IMR-90 (cell line): Measurements from ENCODE around the gene CD68. TPM values are rescaled to one million over a fixed set of nuclear protein-coding genes. Genes with fewer than 3 reads are reported as not detected.

Experiments used
- ATAC-seq: fragments of 200-7000 bp; cut with Tn5 transposase; 2 replicates; pipeline ENCODE4 v1.9.1; 2020; ENCODE audit warnings: low read depth, mild to moderate bottlenecking, moderate library complexity
- BruUV-seq: library from RNA; stranded (reverse); fragments of 400-500 nt; replicated peaks from 2 replicates; lab custom pipeline; 2021; lab: Mats Ljungman, UMichigan
- CTCF ChIA-PET: fragments of 300-600 bp; formaldehyde crosslinking; extraction: SDS; loops from one replicate; lab custom pipeline; 2021; ENCODE audit warnings: antibody characterized with exemption; lab: Yijun Ruan, JAX
- POLR2A ChIA-PET: fragments of 300-600 bp; sonication (Branson Sonifier 250); formaldehyde crosslinking; loops from one replicate; lab custom pipeline; 2022; ENCODE audit warnings: antibody characterized with exemption; ENCODE audit not compliant: unreplicated experiment; lab: Charles Lee
- DNase-seq: peaks from one replicate; pipeline ENCODE4 v3.0.0; 2013
- H2AFZ ChIP-seq: replicated peaks from 2 replicates; pipeline ENCODE3; 2013; ENCODE audit warnings: low read length, mild to moderate bottlenecking; ENCODE audit not compliant: poor library complexity
- H2AK5ac ChIP-seq: 2 replicates; pipeline ENCODE4 v1.6.1; 2013; ENCODE audit warnings: low read depth, low read length, inconsistent platforms
- H2AK9ac ChIP-seq: replicated peaks from 2 replicates; pipeline ENCODE3; 2013; ENCODE audit warnings: mild to moderate bottlenecking, low read depth, low read length, moderate library complexity; ENCODE audit not compliant: poor library complexity
- H2BK120ac ChIP-seq: 2 replicates; pipeline ENCODE4 v1.6.1; 2013; ENCODE audit warnings: low read depth, low read length, inconsistent platforms
- H2BK15ac ChIP-seq: 3 replicates; pipeline ENCODE4 v1.6.1; 2013; ENCODE audit warnings: low read depth, low read length, inconsistent platforms
- H2BK20ac ChIP-seq: 2 replicates; pipeline ENCODE4 v1.6.1; 2013; ENCODE audit warnings: low read depth, mild to moderate bottlenecking, inconsistent platforms, low read length, moderate library complexity
- H2BK5ac ChIP-seq: 2 replicates; pipeline ENCODE4 v1.6.1; 2013; ENCODE audit warnings: mild to moderate bottlenecking, low read depth, low read length, inconsistent platforms; ENCODE audit not compliant: poor library complexity, severe bottlenecking
- H3K14ac ChIP-seq: replicated peaks from 2 replicates; pipeline ENCODE4 v1.6.1; 2013; ENCODE audit warnings: low read depth, low read length, inconsistent platforms
- H3K18ac ChIP-seq: 2 replicates; pipeline ENCODE4 v1.6.1; 2013; ENCODE audit warnings: low read depth, low read length, control low read depth
- H3K23ac ChIP-seq: 2 replicates; pipeline ENCODE4 v1.6.1; 2013; ENCODE audit warnings: low read depth, low read length, inconsistent platforms
- H3K27ac ChIP-seq: 2 replicates; pipeline ENCODE4 v1.5.1; 2013; ENCODE audit warnings: mild to moderate bottlenecking, control low read depth, low read length; ENCODE audit not compliant: insufficient read depth
- H3K27me3 ChIP-seq: 2 replicates; pipeline ENCODE4 v1.6.1; 2013; ENCODE audit warnings: low read length; ENCODE audit not compliant: control insufficient read depth, insufficient read depth
- H3K36me3 ChIP-seq: 2 replicates; pipeline ENCODE4 v1.6.1; 2013; ENCODE audit warnings: low read length, mixed read lengths; ENCODE audit not compliant: control insufficient read depth, insufficient read depth
- H3K4ac ChIP-seq: 2 replicates; pipeline ENCODE4 v1.6.1; 2013; ENCODE audit warnings: low read depth, low read length, inconsistent platforms
- H3K4me1 ChIP-seq: 2 replicates; pipeline ENCODE4 v1.6.1; 2013; ENCODE audit warnings: low read length, mixed read lengths; ENCODE audit not compliant: control insufficient read depth, insufficient read depth
- H3K4me2 ChIP-seq: 2 replicates; pipeline ENCODE4 v1.6.1; 2013; ENCODE audit warnings: low read depth, mild to moderate bottlenecking, control low read depth, low read length, moderate library complexity
- H3K4me3 ChIP-seq: 2 replicates; pipeline ENCODE4 v1.5.1; 2013; ENCODE audit warnings: low read depth, mild to moderate bottlenecking, control low read depth, low read length, moderate library complexity; ENCODE audit not compliant: insufficient read depth
- H3K56ac ChIP-seq: 2 replicates; pipeline ENCODE4 v1.6.1; 2013; ENCODE audit warnings: low read length, inconsistent platforms; ENCODE audit not compliant: insufficient read depth; ENCODE audit errors: extremely low read depth
- H3K79me1 ChIP-seq, 2 experiments: 2 replicates each; pipeline ENCODE4 v1.6.1; 2013; ENCODE audit warnings: low read length in 2 of 2, inconsistent platforms in 1 of 2, low read depth in 1 of 2
- H3K9ac ChIP-seq: 2 replicates; pipeline ENCODE4 v1.6.1; 2013; ENCODE audit warnings: low read depth, low read length, control low read depth
- H3K9me1 ChIP-seq: 2 replicates; pipeline ENCODE4 v1.6.1; 2013; ENCODE audit warnings: low read length, inconsistent platforms; ENCODE audit not compliant: insufficient read depth
- H3K9me3 ChIP-seq: 2 replicates; pipeline ENCODE4 v1.6.1; 2013; ENCODE audit warnings: low read length; ENCODE audit not compliant: control insufficient read depth, insufficient read depth
- H4K20me1 ChIP-seq: 2 replicates; pipeline ENCODE4 v1.6.1; 2013; ENCODE audit warnings: low read length, inconsistent platforms; ENCODE audit not compliant: insufficient read depth
- H4K5ac ChIP-seq: 2 replicates; pipeline ENCODE4 v1.6.1; 2013; ENCODE audit warnings: mild to moderate bottlenecking, low read depth, low read length, control low read depth
- H4K8ac ChIP-seq, 2 experiments: 2 replicates each; pipeline ENCODE4 v1.6.1; 2013; ENCODE audit warnings: low read depth in 2 of 2, low read length in 2 of 2, control low read depth in 1 of 2, inconsistent platforms in 1 of 2
- H4K91ac ChIP-seq: 2 replicates; pipeline ENCODE4 v1.6.1; 2013; ENCODE audit warnings: low read depth, low read length, inconsistent platforms; ENCODE audit not compliant: insufficient read depth
- BHLHE40 ChIP-seq: fragments of 150-350 bp; IDR thresholded peaks from 2 replicates; pipeline ENCODE4 v1.6.1; 2016; ENCODE audit warnings: mild to moderate bottlenecking, low read depth, low read length
- CHD1 ChIP-seq: IDR thresholded peaks from 2 replicates; pipeline ENCODE4 v1.6.1; 2012; ENCODE audit warnings: low read depth, low read length, improper control_type of control experiment
- CTCF ChIP-seq: conservative IDR thresholded peaks from 2 replicates; pipeline ENCODE4 v1.5.1; 2012; ENCODE audit warnings: mild to moderate bottlenecking, low read depth, low read length, improper control_type of control experiment
- MXI1 ChIP-seq: IDR thresholded peaks from 2 replicates; pipeline ENCODE4 v1.6.1; 2012; ENCODE audit warnings: low read depth, mild to moderate bottlenecking, low read length, moderate library complexity, borderline replicate concordance
- USF2 ChIP-seq: fragments of 150-350 bp; IDR thresholded peaks from 2 replicates; pipeline ENCODE4 v1.6.1; 2017; ENCODE audit warnings: mild to moderate bottlenecking, antibody characterized with exemption, low read length, low read depth
- WGBS, 2 experiments: methylation state at CpG; one replicate each; pipeline versions ENCODE4 v1.1.5 to v1.1.7; 2013; ENCODE audit warnings: missing lambda C conversion rate in 2 of 2; ENCODE audit not compliant: insufficient read length in 1 of 2; ENCODE audit errors: extremely low coverage in 2 of 2; 5-methylcytosine and 5-hydroxymethylcytosine counted together
- dilution Hi-C: fragments of 300-500 bp; cut with HindIII; formaldehyde crosslinking; loops from one replicate; pipeline ENCODE4 v1.14.3; 2018; ENCODE audit warnings: low sequenced_read_pairs; ENCODE audit not compliant: unreplicated experiment
- in situ Hi-C: fragments of 300-500 bp; cut with MboI; formaldehyde crosslinking; loops from 3 replicates; pipeline ENCODE4 v1.14.3; 2019; ENCODE audit warnings: low sequenced_read_pairs, inconsistent platforms, mixed read lengths
- intact Hi-C: fragments of 100-400 bp; cut with micrococcal nuclease; formaldehyde crosslinking; loops from 2 replicates; pipeline ENCODE4 v1.10.0; 2022
- polyA plus RNA-seq, 3 experiments: library from polyadenylated mRNA; depleted of rRNA; stranded (reverse); fragments of >200 nt; gene quantifications; 2 replicates each; pipeline ENCODE4 v1.2.3, GENCODE V29; 2012; ENCODE audit warnings: low replicate concordance in 1 of 3
- total RNA-seq: library from RNA; depleted of rRNA; stranded (reverse); fragments of >200 nt; gene quantifications from 2 replicates; pipeline ENCODE4 v1.2.3, GENCODE V29; 2012

The CD68 gene
- total and polyA plus RNA-seq, 2 of the 4 experiments (the other 2 are of a cell fraction): 16.0 to 43.1 TPM

- no TSS peak for BruUV-seq
- Histone ChIP-seq H2BK120ac (peak overlapping the region; percentile 80), H2BK20ac (0 out of 2 replicates have a peak overlapping the region, but pooled peaks have one; percentile 16), H3K4me1 (peaks cover 8% of the 10 kb centered on the region), H3K14ac (peak overlapping the region; percentile 100), H3K27ac (peak overlapping the region; percentile 85), H3K23ac (peak overlapping the region; percentile 96), H3K9me3 (no peaks in the 10 kb centered on the region), H2BK15ac (0 out of 3 replicates have a peak overlapping the region, but pooled peaks have one; percentile 16), H4K8ac (peak overlapping the region; percentile 76 to 96), H3K9me1 (peaks cover 9% of the 10 kb centered on the region; the same call in 1 of the 2 replicates), H3K4me2 (peak overlapping the region; percentile 94), H4K91ac (peak overlapping the region; percentile 89), H3K4me3 (peak overlapping the region; percentile 57), H3K9ac (peak overlapping the region; percentile 93), H2AK5ac (peak overlapping the region; percentile 96), H3K27me3 (no peaks in the 10 kb centered on the region), H3K36me3 (peaks cover 57% of the 10 kb centered on the region), H3K79me1 (peaks cover 10 to 57% of the 10 kb centered on the region in 2 experiments; a peak in 3 of 4 replicates), H3K18ac (peak overlapping the region; percentile 74), H2AFZ (peak overlapping the region; percentile 90), H2AK9ac (peak overlapping the region; percentile 99), H3K56ac (peak overlapping the region; percentile 83), H2BK5ac (peak overlapping the region; percentile 95), H3K4ac (peak overlapping the region; percentile 100), H4K20me1 (peaks cover 46% of the 10 kb centered on the region), H4K5ac (peak overlapping the region; percentile 91)
- POLR2A ChIA-PET: no interaction called here
- intact Hi-C loops: loop anchor here (5.0 kb wide), 1 partner anchor 270 kb away; no protein-coding TSS in a partner anchor
- dilution Hi-C loops: no loop called here
- CTCF ChIA-PET: interaction anchor here (1.2 kb wide), 1 partner anchor 11 kb away, joined by 4 read pairs; no protein-coding TSS in a partner anchor
- ATAC-seq (no peak), DNase-seq (no peak)
- TF ChIP-seq CTCF: no peak
- TF ChIP-seq BHLHE40: peak; percentile 99
- peak; percentile 98 for TF ChIP-seq MXI1
- peak; percentile 99 for TF ChIP-seq USF2
- no peak for TF ChIP-seq CHD1
- 5% methylated on average over 4 of the region's 11 CpGs; no CpG with 5 or more reads in 1 of the 2 experiments for WGBS, 2 experiments
- in situ Hi-C loops: no loop called here
Observed at GRCh38 chr17:7572338-7572587, 7.2 kb upstream of the CD68 start.
